ENCODE data around the gene LPP. TPM values are rescaled to one million over a fixed set of nuclear protein-coding genes. Genes with fewer than 3 reads are reported as not detected.
A peak's percentile ranks its signal among the peaks of the same experiment; 100 is the strongest.

The LPP gene
- total RNA-seq, 1 donor from 2014 or later: 93.9 TPM

- H3K4me3 ChIP-seq (ENCODE audit: low read depth, low read length): no peak overlapping the region
- TF ChIP-seq CTCF (conservative IDR thresholded peaks at IDR 0.05; ENCODE audit: low read depth, low read length): no peak
- no peak for DNase-seq (ENCODE audit: low read depth)
Measured at GRCh38 chr3:188829130-188829529, 675.2 kb downstream of the LPP start.

DNA sequence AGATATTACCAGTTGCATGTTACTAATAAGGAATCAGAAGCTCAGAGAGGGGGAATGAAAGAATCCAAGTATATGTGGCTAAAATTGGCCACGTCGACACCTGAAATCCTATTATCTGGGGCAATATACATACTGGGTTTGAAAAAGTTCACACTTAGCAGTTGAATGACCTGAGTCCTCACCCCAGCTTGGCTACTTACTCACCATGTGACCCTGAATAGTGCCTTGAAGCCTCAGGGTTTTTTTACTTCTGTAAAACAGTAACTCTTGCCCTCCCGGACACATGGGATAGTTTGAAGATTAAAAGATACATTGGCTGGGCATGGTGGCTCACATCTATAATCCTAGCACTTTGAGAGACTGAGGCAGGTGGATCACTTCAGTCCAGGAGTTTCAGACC, 675.6 kb downstream of the LPP start:
- H3K4me3 ChIP-seq (ENCODE audit: low read depth, low read length): no peak overlapping the region
- peak; percentile 56 for DNase-seq (ENCODE audit: low read depth)
- TF ChIP-seq CTCF (conservative IDR thresholded peaks at IDR 0.05; ENCODE audit: low read depth, low read length): no peak

GRCh38 chr3:188830893-188831292, 676.9 kb downstream of the LPP start:
- H3K4me3 ChIP-seq (ENCODE audit: low read depth, low read length): no peak overlapping the region
- DNase-seq (ENCODE audit: low read depth): no peak
- TF ChIP-seq CTCF (conservative IDR thresholded peaks at IDR 0.05; ENCODE audit: low read depth, low read length): peak; percentile 44

DNA sequence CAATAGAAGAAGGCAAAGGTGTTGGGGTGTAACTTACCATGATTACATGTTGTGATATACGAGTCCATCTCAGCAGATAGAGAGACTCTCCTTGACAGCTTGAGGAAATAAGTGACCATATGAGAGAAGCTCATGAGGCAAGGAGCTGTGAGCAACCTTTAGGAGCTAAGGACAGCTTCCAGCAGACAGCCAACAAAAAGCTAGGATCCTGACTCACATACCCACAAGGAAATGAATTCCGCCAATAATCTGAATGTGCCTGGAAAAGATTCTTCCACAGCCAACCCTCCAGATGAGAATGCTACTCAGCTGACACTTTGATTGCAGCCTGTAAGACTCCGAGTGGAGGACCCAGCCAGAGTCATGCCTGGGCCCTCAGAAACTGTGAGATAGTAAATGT, 678.2 kb downstream of the LPP start:
- TF ChIP-seq CTCF (conservative IDR thresholded peaks at IDR 0.05; ENCODE audit: low read depth, low read length): no peak
- no peak for DNase-seq (ENCODE audit: low read depth)

DNA sequence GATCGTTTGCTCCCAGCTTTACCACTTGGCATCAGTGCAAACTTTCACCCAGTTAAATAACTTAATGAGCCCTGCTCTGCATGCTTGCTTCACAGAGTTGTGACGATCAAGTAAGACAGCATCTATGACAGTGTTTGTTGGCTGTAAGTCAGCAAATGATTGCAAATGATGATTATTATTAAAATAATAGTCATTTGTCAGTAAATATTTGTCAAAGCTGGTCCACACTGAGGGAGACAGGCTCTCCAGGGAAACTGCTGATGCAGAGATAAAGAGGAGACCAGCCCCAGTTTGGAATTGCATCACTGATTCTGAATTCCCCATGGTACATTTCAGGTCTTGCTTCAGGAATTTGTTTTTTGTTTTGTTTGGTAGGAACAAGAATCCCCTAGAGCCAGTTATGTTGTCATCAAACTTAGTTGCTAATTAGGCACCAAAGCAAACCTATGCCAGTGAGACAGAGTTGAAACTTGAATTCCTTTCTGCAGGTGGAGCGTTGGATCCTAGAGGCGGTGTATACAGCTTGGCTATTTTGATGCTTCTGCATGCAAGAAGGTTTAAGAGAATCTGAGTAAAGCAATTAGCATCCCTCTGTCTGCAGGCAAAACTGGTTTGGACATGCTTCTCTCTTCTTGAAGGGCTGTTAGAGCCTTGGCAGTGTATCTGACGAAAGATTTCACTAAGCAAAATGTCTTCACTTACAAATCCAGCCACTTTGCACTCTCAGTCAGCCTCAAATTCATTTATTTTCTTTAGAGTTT, 679.2 kb downstream of the LPP start:
- no peak overlapping the region for H3K4me3 ChIP-seq (ENCODE audit: low read depth, low read length)
- DNase-seq (ENCODE audit: low read depth): peak; percentile 85
- TF ChIP-seq CTCF (conservative IDR thresholded peaks at IDR 0.05; ENCODE audit: low read depth, low read length): peak; percentile 24

More for the DNA sequence above, 678.2 kb downstream of the LPP start:
- no peak overlapping the region for H3K4me3 ChIP-seq (ENCODE audit: low read depth, low read length)

DNA sequence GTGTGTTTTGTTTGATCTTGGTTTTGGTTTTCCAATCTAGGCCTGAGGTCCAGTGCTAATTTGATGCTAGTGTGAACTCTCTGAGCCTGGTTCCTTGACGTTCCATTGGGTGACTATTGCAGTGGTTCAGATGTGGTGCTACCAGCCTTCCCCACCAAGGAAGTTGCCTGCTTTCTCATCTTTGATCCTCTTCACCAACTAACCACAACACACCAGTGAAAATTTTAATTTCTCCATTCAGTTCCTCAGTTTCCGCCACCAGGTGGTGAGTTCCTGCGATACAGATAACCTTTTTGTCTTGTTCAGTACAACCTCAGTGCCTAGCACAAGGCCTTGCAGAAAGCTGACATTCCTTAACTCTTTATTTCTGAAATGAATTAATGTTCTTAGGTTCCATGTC, 680.4 kb downstream of the LPP start:
- H3K4me3 ChIP-seq (ENCODE audit: low read depth, low read length): no peak overlapping the region
- DNase-seq (ENCODE audit: low read depth): no peak
- peak; percentile 14 for TF ChIP-seq CTCF (conservative IDR thresholded peaks at IDR 0.05; ENCODE audit: low read depth, low read length)

DNA sequence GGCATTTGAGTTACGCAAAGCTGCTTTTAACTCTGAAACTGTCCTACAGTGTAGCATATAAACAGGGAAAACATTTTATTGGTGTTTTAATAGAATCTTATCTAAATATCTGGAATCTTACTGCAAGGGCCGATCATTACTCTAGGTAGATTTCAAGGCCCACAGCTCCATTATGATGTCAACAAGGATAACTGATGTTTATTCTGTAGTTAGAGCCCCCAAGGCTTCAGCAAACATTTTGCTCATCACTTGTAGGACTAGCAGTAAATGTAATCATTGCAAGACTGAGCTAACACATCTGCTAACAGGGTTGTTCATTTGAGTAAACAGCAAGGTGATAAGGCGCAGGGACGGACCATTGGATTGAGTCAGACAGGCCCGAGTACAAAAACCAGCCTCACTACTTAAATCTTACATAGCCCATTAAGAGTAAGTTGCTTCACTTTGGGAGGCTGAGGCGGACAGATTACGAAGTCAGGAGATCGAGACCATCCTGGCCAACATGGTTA, 685.3 kb downstream of the LPP start:
- DNase-seq (ENCODE audit: low read depth): no peak
- TF ChIP-seq CTCF (conservative IDR thresholded peaks at IDR 0.05; ENCODE audit: low read depth, low read length): no peak
- no peak overlapping the region for H3K4me3 ChIP-seq (ENCODE audit: low read depth, low read length)
